Endothelial cell (in vitro differentiated cells): ENCODE results near the gene FLT1. TPM values are rescaled to one million over a fixed set of nuclear protein-coding genes. Genes with fewer than 3 reads are reported as not detected.

Source experiments
- DNase-seq: peaks from one replicate; pipeline ENCODE4 v3.0.0; 2021; ENCODE audit warnings: low spot score
- H3K27ac Mint-ChIP-seq: one replicate; pipeline ENCODE4 v1.8.0; 2021; ENCODE audit warnings: mixed read lengths, inconsistent platforms; ENCODE audit not compliant: unreplicated experiment
- H3K27me3 Mint-ChIP-seq: one replicate; pipeline ENCODE4 v1.8.0; 2021; ENCODE audit warnings: mild to moderate bottlenecking, moderate library complexity, mixed read lengths, inconsistent platforms; ENCODE audit not compliant: unreplicated experiment
- H3K36me3 Mint-ChIP-seq: one replicate; pipeline ENCODE4 v1.8.0; 2021; ENCODE audit warnings: mild to moderate bottlenecking, low read depth, mixed read lengths, inconsistent platforms; ENCODE audit not compliant: unreplicated experiment
- H3K4me1 Mint-ChIP-seq: one replicate; pipeline ENCODE4 v1.8.0; 2021; ENCODE audit warnings: mild to moderate bottlenecking, mixed read lengths, inconsistent platforms; ENCODE audit not compliant: unreplicated experiment
- H3K4me3 Mint-ChIP-seq: one replicate; pipeline ENCODE4 v1.8.0; 2021; ENCODE audit warnings: mild to moderate bottlenecking, mixed read lengths, inconsistent platforms; ENCODE audit not compliant: unreplicated experiment
- H3K9me3 Mint-ChIP-seq: one replicate; pipeline ENCODE4 v1.8.0; 2021; ENCODE audit warnings: mixed read lengths, inconsistent platforms; ENCODE audit not compliant: unreplicated experiment
- total RNA-seq: library from RNA; stranded (reverse); fragmentation: NEBNext Ultra II Directional; extraction: Animal tissue kit (Norgen Biotek cat#: 25700); gene quantifications from one replicate; pipeline ENCODE4 v1.2.1, GENCODE V29; 2021; ENCODE audit not compliant: unreplicated experiment
- TF ChIP-seq, protein P1 (sequence below): fragments of 200-600 bp; sonication (generic); IDR thresholded peaks from one replicate; pipeline ENCODE4 v1.5.0; 2021; ENCODE audit warnings: antibody characterized with exemption; ENCODE audit not compliant: unreplicated experiment

FLT1 gene
- total RNA-seq, 1 donor from 2014 or later, result 759 TPM

DNA sequence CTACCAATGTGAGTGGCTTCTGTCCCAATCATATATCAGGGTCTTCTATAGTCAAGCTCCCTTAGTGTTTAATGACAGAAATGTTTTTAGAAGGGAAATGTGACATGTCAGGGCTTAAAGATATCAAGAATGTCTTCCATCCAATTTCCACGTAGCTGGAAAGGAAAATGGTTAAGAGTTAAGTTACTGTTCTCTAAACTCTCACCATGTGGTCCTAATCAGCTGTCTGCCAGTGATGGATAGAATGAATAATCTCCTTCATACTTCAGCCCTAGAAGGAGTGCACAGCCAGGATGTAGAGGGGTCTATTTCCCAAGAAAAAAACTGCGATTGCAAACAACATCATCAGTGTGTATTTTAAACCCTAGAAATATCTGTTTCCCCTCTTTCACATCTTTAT, 36.3 kb downstream of the FLT1 start:
- H3K4me1 Mint-ChIP-seq, result peaks cover 58% of the 10 kb centered on the region
- H3K36me3 Mint-ChIP-seq, result peaks cover 73% of the 10 kb centered on the region
- H3K27me3 Mint-ChIP-seq, result peaks cover 6% of the 10 kb centered on the region
- no peak overlapping the region for H3K27ac Mint-ChIP-seq
- TF ChIP-seq, protein P1, sequence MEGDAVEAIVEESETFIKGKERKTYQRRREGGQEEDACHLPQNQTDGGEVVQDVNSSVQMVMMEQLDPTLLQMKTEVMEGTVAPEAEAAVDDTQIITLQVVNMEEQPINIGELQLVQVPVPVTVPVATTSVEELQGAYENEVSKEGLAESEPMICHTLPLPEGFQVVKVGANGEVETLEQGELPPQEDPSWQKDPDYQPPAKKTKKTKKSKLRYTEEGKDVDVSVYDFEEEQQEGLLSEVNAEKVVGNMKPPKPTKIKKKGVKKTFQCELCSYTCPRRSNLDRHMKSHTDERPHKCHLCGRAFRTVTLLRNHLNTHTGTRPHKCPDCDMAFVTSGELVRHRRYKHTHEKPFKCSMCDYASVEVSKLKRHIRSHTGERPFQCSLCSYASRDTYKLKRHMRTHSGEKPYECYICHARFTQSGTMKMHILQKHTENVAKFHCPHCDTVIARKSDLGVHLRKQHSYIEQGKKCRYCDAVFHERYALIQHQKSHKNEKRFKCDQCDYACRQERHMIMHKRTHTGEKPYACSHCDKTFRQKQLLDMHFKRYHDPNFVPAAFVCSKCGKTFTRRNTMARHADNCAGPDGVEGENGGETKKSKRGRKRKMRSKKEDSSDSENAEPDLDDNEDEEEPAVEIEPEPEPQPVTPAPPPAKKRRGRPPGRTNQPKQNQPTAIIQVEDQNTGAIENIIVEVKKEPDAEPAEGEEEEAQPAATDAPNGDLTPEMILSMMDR, result no peak
- H3K4me3 Mint-ChIP-seq, result no peak overlapping the region
- no peak for DNase-seq
- no peaks in the 10 kb centered on the region for H3K9me3 Mint-ChIP-seq

DNA sequence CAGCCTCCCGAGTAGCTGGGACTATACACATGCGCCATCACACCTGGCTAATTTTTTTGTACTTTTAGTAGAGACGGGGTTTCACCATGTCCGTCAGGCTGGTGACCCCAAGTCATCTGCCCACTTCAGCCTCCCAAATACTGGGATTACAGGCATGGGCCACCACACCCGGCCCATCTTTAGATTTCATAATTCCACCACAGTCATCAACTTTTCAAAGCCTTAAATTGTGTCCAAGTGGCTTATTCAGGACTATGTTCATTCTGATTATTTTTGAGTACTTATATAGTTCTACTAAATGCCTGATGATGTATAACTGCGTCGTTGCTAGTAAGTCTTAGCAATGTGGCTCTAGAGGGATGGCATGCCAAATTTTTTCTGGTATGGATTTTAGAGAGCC, 36.9 kb downstream of the FLT1 start:
- Mint-ChIP-seq H3K4me3 (no peak overlapping the region), H3K27me3 (peaks cover 9% of the 10 kb centered on the region), H3K36me3 (peaks cover 73% of the 10 kb centered on the region), H3K9me3 (no peaks in the 10 kb centered on the region), H3K4me1 (peaks cover 61% of the 10 kb centered on the region), H3K27ac (peak overlapping the region; percentile 14)
- DNase-seq, result no peak
- TF ChIP-seq, protein P1, result no peak

DNA sequence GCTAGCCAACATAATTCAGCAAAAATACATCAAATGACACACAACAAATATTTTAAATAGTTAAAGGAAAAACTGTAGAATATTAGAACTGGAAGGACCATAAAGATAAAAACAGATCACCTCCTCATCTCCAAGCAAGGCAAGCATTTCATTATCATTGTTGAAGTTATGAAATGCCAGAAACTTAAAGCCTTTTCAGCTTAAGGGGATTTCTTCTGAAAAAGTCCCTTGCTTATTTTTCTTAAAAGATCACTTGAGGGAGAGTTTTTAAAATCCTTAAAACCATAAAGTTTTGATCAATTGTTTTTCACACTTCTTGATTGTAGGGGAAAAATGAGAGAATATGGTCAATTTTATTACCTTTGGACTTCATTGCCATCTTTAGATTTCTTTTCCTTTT, 37.4 kb downstream of the FLT1 start:
- Mint-ChIP-seq H3K27ac (no peak overlapping the region), H3K27me3 (peaks cover 10% of the 10 kb centered on the region), H3K36me3 (peaks cover 70% of the 10 kb centered on the region), H3K4me1 (peaks cover 58% of the 10 kb centered on the region), H3K4me3 (no peak overlapping the region), H3K9me3 (no peaks in the 10 kb centered on the region)
- TF ChIP-seq, protein P1, result no peak
- no peak for DNase-seq

DNA sequence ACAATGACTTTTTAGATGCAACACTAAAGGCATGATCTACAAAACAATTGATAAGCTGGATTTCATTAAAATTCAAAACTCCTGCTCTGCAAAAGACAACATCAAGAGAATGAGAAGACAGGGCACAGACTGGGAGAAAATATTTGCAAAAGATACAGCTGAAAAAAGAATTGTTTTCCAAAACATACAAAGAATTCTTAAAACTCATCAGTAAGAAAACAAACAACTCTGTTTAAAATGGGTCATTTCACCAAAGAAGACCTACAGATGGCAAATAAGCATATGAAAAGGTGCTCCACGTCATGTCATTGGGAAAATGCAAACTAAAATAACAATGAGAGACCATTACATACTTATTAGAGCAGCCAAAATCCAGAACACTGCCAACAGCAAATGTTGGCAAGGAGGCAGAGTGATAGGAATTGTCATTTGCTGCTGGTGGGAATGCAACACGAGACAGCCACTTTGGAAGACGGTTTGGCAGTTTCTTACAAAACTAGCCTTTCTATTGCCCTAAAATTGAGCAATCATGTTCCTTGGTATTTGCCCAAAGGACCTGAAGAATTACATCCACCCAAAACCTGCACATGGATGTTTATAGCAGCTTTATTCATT, 39.2 kb downstream of the FLT1 start:
- TF ChIP-seq, protein P1, result no peak
- Mint-ChIP-seq H3K27ac (no peak overlapping the region), H3K9me3 (no peaks in the 10 kb centered on the region), H3K36me3 (peaks cover 68% of the 10 kb centered on the region), H3K27me3 (peaks cover 14% of the 10 kb centered on the region), H3K4me3 (no peak overlapping the region), H3K4me1 (peaks cover 66% of the 10 kb centered on the region)
- DNase-seq, result no peak

DNA sequence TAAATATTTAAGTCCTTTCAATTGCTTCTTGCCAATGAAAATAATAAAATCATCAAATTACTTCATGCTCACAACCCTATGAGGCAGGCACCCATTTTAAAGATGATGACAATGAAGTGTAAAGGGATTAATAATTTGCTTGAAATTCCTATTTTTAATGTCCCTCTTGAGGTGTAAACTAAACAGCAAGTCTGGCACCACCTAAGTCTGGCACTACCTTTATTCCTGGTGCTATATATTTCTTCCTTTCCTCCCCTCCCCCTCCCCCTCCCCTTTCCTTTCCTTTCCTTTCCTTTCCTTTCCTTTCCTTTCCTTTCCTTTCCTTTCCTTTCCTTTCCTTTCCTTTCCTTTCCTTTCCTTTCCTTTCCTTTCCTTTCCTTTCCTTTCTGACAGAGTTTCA, 42.2 kb downstream of the FLT1 start:
- Mint-ChIP-seq H3K27me3 (peaks cover 21% of the 10 kb centered on the region), H3K4me3 (peak overlapping the region; percentile 78), H3K4me1 (peaks cover 53% of the 10 kb centered on the region), H3K36me3 (peaks cover 82% of the 10 kb centered on the region), H3K27ac (peak overlapping the region; percentile 43), H3K9me3 (no peaks in the 10 kb centered on the region)
- TF ChIP-seq, protein P1, result no peak
- no peak for DNase-seq
